Breast epithelium (tissue), 4 donors: ENCODE measurements around the gene KCND3. TPM values are rescaled to one million over a fixed set of nuclear protein-coding genes. Genes with fewer than 3 reads are reported as not detected.
A peak's percentile ranks its signal among the peaks of the same experiment; 100 is the strongest.

ENCODE experiments used
- DNase-seq, 2 donors: peaks; one replicate each; pipeline ENCODE4 v3.0.0-alpha.2; 2019; ENCODE audit warnings: low spot score in 2 of 2
- H3K27ac ChIP-seq, 2 donors: fragments of 200-600 bp; sonication (generic) in 1 of 2; one replicate each; pipeline ENCODE4 v1.5.1; 2016 to 2019; ENCODE audit warnings: mild to moderate bottlenecking in 1 of 2
- H3K27me3 ChIP-seq, 2 donors: fragments of 200-600 bp; sonication (generic) in 1 of 2; one replicate each; pipeline versions ENCODE4 v1.5.1 to v1.6.0; 2017 to 2019; ENCODE audit warnings: control low read depth in 1 of 2, mild to moderate bottlenecking in 1 of 2
- H3K36me3 ChIP-seq: fragments of 200-600 bp; one replicate; pipeline ENCODE4 v1.5.1; 2019
- H3K4me1 ChIP-seq, 2 donors: fragments of 200-600 bp; sonication (generic); one replicate each; pipeline ENCODE4 v1.5.1; 2016 to 2019; ENCODE audit warnings: control low read depth in 1 of 2
- H3K4me3 ChIP-seq, 3 donors: fragments of 200-600 bp; sonication (generic); 1 replicate in 2 of 3; 2 replicates in 1 of 3; pipeline ENCODE4 v1.5.1; 2016 to 2019; ENCODE audit warnings: mild to moderate bottlenecking in 3 of 3, moderate library complexity in 2 of 3
- H3K9me3 ChIP-seq, 2 donors: fragments of 200-600 bp; sonication (generic) in 1 of 2; one replicate each; pipeline ENCODE4 v1.5.1; 2016 to 2019; ENCODE audit warnings: control low read depth in 1 of 2
- POLR2A ChIP-seq: fragments of 450-650 bp; IDR thresholded peaks from one replicate; pipeline ENCODE4 v1.6.1; 2016; ENCODE audit warnings: antibody characterized with exemption, mild to moderate bottlenecking, moderate library complexity
- POLR2AphosphoS5 ChIP-seq, 3 donors: sonication (generic); formaldehyde crosslinking; IDR thresholded peaks; one replicate each; pipeline ENCODE4 v1.6.1; 2017; ENCODE audit warnings: antibody characterized with exemption in 3 of 3
- intact Hi-C: fragments of 100-400 bp; cut with DNase I; formaldehyde crosslinking; loops from one replicate; pipeline ENCODE4 v1.15.1; 2023; ENCODE audit warnings: low total_unique reads
- total RNA-seq, 3 donors: library from RNA; depleted of rRNA; stranded (reverse); fragments of >200 nt; gene quantifications; one replicate each; pipeline ENCODE4 v1.1.0, GENCODE V29; 2016
- TF ChIP-seq, protein P1 (sequence below), 3 donors: fragments of 450-650 bp; IDR thresholded peaks; one replicate each; pipeline ENCODE4 v1.5.1; 2016 to 2017; ENCODE audit warnings: antibody characterized with exemption in 3 of 3, mild to moderate bottlenecking in 3 of 3, moderate library complexity in 3 of 3

KCND3 gene
- total RNA-seq, 3 donors from 2014 or later = 5.9 to 10.2 (median 6.7) TPM

DNA sequence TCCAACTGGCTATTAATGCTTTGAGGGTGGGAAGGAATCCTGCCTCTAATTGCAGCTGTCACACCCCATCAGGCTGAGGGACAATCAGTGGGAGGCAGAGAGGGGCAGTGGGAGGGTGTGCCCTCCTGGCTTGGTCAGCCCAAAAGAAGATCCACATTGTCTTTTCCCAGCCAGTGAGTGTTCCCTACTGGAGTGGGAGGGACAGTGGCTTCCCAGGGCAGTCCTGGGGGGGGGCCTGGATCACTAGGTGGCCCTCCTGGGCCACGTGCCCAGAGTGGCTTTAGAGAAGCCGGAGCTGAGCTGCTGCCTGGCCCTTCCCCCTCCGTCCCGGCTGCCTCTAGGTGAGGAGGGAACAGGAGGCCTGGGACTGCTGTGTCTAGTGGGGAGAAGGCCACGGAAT lies 264.3 kb downstream of the KCND3 start:
- Histone ChIP-seq H3K27me3 (no peaks in the 10 kb centered on the region), H3K27ac (peak overlapping the region in 1 of 2 donors; percentile 12), H3K9me3 (no peaks in the 10 kb centered on the region), H3K36me3 (no peaks in the 10 kb centered on the region), H3K4me3 (no peak overlapping the region), H3K4me1 (no peaks in the 10 kb centered on the region)
- DNase-seq = no peak
- TF ChIP-seq, protein P1, sequence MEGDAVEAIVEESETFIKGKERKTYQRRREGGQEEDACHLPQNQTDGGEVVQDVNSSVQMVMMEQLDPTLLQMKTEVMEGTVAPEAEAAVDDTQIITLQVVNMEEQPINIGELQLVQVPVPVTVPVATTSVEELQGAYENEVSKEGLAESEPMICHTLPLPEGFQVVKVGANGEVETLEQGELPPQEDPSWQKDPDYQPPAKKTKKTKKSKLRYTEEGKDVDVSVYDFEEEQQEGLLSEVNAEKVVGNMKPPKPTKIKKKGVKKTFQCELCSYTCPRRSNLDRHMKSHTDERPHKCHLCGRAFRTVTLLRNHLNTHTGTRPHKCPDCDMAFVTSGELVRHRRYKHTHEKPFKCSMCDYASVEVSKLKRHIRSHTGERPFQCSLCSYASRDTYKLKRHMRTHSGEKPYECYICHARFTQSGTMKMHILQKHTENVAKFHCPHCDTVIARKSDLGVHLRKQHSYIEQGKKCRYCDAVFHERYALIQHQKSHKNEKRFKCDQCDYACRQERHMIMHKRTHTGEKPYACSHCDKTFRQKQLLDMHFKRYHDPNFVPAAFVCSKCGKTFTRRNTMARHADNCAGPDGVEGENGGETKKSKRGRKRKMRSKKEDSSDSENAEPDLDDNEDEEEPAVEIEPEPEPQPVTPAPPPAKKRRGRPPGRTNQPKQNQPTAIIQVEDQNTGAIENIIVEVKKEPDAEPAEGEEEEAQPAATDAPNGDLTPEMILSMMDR (IDR thresholded peaks at IDR 0.05) = no peak
- TF ChIP-seq POLR2A = no peak
- no peak for TF ChIP-seq POLR2AphosphoS5 (IDR thresholded peaks at IDR 0.05)
- intact Hi-C loops = no loop called here

DNA sequence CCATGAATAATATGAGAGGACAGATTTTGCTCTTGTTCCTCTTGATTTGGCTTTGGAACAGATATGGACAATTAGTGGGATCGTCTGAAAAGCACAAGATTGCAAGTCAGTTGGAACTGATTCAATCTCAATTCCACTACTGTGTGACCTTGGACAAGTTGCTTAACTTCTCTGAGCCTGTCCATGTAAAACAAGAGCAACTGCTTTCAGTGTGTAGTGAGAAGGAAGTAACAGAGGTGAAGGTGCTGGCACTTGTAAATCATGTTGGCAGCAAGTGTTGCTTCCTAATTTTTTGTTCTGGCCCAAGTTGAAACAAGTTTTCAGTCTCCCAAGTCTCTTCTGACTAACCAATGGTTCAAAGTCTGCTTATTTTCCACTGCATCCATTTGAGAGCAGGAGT lies 265.6 kb downstream of the KCND3 start:
- Histone ChIP-seq H3K4me1 (no peaks in the 10 kb centered on the region), H3K4me3 (no peak overlapping the region), H3K27ac (no peak overlapping the region), H3K27me3 (no peaks in the 10 kb centered on the region), H3K36me3 (no peaks in the 10 kb centered on the region), H3K9me3 (no peaks in the 10 kb centered on the region)
- intact Hi-C loops = no loop called here
- DNase-seq = no peak
- TF ChIP-seq POLR2AphosphoS5 (IDR thresholded peaks at IDR 0.05) (no peak), POLR2A (no peak)

DNA sequence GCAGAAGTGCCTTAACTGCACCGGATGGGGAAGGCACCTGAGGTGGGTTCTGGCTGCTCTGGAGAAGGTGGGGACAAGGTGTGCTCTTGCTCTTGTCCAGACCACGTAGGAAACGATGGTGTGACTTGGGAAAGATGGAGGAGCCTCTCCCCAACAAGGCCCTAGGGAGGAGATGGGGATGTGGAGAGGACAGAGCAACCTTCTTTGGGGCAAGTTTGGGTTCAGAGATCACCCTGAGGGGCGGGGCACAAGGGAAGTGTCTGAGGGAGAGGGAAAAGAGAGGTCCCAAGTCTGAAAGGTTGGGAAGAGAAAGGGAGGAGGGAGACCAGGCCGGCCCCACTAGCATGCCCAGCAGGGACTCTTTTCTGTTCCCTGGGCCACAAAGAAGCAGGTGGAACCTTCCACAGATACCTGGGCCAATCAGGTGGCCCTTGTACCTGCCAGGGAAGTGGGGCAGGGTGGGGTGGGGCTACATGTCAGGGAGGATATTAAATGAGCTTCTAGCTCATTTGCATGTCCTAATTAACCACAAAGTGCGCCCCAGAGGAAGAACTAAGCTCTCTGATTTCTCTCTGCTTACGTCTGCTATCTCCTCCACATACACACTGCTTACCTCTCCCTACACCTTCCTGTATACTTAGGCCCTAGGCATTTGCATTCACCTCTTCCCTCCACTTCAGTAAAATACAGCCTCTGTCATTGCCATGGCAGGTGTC lies 266.2 kb downstream of the KCND3 start:
- intact Hi-C loops = no loop called here
- H3K27ac ChIP-seq = no peak overlapping the region
- H3K36me3 ChIP-seq = no peaks in the 10 kb centered on the region
- no peaks in the 10 kb centered on the region for H3K9me3 ChIP-seq
- no peak overlapping the region for H3K4me3 ChIP-seq
- TF ChIP-seq POLR2AphosphoS5 (IDR thresholded peaks at IDR 0.05) (no peak), POLR2A (no peak)
- TF ChIP-seq, protein P1 (IDR thresholded peaks at IDR 0.05) = no peak
- no peak for DNase-seq
- no peaks in the 10 kb centered on the region for H3K4me1 ChIP-seq
- H3K27me3 ChIP-seq = no peaks in the 10 kb centered on the region

DNA sequence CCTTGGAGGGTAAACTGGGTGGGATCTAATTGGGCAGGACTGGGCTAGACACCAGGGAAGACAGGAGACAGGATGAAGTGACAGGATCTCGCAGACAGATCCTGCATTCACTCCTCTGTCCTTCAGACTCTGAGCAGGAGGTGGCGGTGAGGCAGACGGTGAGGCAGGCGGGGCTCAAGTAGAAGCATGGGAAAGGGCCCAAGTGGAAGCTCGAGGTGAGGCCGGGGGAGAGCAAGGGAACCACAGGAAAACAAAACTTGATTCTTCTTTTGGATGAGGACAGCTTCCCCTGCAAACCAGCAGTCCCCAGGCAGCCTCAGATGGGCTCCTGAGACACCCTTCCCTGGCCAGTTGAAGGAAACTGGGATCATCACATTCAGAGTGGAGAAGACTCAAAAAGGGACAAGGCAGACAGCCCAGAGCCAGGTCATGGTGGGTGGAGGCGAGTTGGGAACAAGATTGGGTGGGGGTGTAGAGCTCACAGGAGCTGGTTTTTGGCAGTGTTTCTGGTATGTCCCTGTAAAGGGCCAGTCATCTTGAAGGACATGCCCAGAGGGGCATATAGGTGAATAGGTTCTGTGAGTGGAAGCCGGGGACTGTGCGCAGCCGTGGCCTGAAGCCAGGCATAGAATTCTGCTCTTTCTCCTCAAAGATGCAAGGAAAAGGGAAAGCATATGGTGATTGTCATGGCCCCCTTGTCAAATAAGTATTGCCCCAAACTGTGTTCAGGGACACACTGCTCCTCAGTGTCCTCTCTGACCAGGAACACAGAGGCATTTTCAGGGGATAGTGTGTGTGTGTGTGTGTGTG lies 268.3 kb downstream of the KCND3 start:
- Histone ChIP-seq H3K36me3 (no peaks in the 10 kb centered on the region), H3K9me3 (no peaks in the 10 kb centered on the region), H3K4me3 (no peak overlapping the region), H3K27me3 (no peaks in the 10 kb centered on the region), H3K4me1 (no peaks in the 10 kb centered on the region), H3K27ac (peak overlapping the region in 1 of 2 donors; percentile 55)
- intact Hi-C loops = no loop called here
- no peak for DNase-seq
- TF ChIP-seq POLR2AphosphoS5 (IDR thresholded peaks at IDR 0.05) (no peak), POLR2A (no peak)
- TF ChIP-seq, protein P1 (IDR thresholded peaks at IDR 0.05) = no peak

Other genes with a start within 250 kb of the KCND3 start
- 10 to 100 TPM; 14.1 to 28.0 (median 25.9) TPM for gene DDX20, start 233.8 kb downstream of the KCND3 start, total RNA-seq